H9 (cell line): Measurements from ENCODE around the gene OTOS. TPM values are rescaled to one million over a fixed set of nuclear protein-coding genes. Genes with fewer than 3 reads are reported as not detected.
A peak's percentile ranks its signal among the peaks of the same experiment; 100 is the strongest.

ENCODE experiments used
- DNase-seq: peaks from one replicate; pipeline ENCODE4 v3.0.0-alpha.2; 2017
- H2AFZ ChIP-seq: one replicate; pipeline ENCODE4 v1.6.1; 2013; ENCODE audit warnings: mild to moderate bottlenecking, low read length, control low read depth, moderate library complexity
- H2AK5ac ChIP-seq: 2 replicates; pipeline ENCODE4 v1.6.1; 2013; ENCODE audit warnings: low read length, control low read depth, mixed read lengths; ENCODE audit not compliant: insufficient read length
- H2BK120ac ChIP-seq: one replicate; pipeline ENCODE4 v1.6.1; 2013; ENCODE audit warnings: low read depth, mild to moderate bottlenecking, low read length, control low read depth, inconsistent platforms; ENCODE audit not compliant: poor library complexity, severe bottlenecking
- H2BK12ac ChIP-seq: 2 replicates; pipeline ENCODE4 v1.6.1; 2013; ENCODE audit warnings: low read length, control low read depth, mixed read lengths, low read depth; ENCODE audit not compliant: insufficient read length
- H2BK15ac ChIP-seq: 2 replicates; pipeline ENCODE4 v1.6.1; 2013; ENCODE audit warnings: low read depth, low read length, control low read depth
- H2BK20ac ChIP-seq: one replicate; pipeline ENCODE4 v1.6.1; 2013; ENCODE audit warnings: low read depth, mild to moderate bottlenecking, low read length, control low read depth, inconsistent platforms; ENCODE audit not compliant: poor library complexity, severe bottlenecking
- H2BK5ac ChIP-seq: 2 replicates; pipeline ENCODE4 v1.6.1; 2013; ENCODE audit warnings: low read length, control low read depth, mixed read lengths; ENCODE audit not compliant: insufficient read length
- H3K14ac ChIP-seq: 2 replicates; pipeline ENCODE4 v1.6.1; 2013; ENCODE audit warnings: low read length, control low read depth; ENCODE audit not compliant: insufficient read depth
- H3K18ac ChIP-seq: 2 replicates; pipeline ENCODE4 v1.6.1; 2013; ENCODE audit warnings: low read depth, mild to moderate bottlenecking, mixed read lengths, low read length, control low read depth; ENCODE audit not compliant: insufficient read length
- H3K23ac ChIP-seq: 2 replicates; pipeline ENCODE4 v1.6.1; 2013; ENCODE audit warnings: low read length, control low read depth, mixed read lengths, low read depth; ENCODE audit not compliant: insufficient read length
- H3K23me2 ChIP-seq: 2 replicates; pipeline ENCODE4 v1.6.1; 2013; ENCODE audit warnings: low read depth, mild to moderate bottlenecking, mixed read lengths, low read length, control low read depth; ENCODE audit not compliant: insufficient read length, poor library complexity, severe bottlenecking
- H3K27ac ChIP-seq: 2 replicates; pipeline ENCODE4 v1.5.1; 2013; ENCODE audit warnings: low read length, control low read depth, mixed read lengths, low read depth; ENCODE audit not compliant: insufficient read length
- H3K27me3 ChIP-seq: 2 replicates; pipeline ENCODE4 v1.6.1; 2013; ENCODE audit warnings: low read length, control low read depth, inconsistent platforms; ENCODE audit not compliant: insufficient read depth
- H3K4ac ChIP-seq: 2 replicates; pipeline ENCODE4 v1.6.1; 2013; ENCODE audit warnings: low read depth, mild to moderate bottlenecking, control low read depth, inconsistent platforms, low read length, moderate library complexity
- H3K4me1 ChIP-seq: 2 replicates; pipeline ENCODE4 v1.6.1; 2013; ENCODE audit warnings: low read length, control low read depth, inconsistent platforms; ENCODE audit not compliant: insufficient read depth
- H3K4me2 ChIP-seq: 2 replicates; pipeline ENCODE4 v1.6.1; 2013; ENCODE audit warnings: low read length, control low read depth, mixed read lengths; ENCODE audit not compliant: insufficient read length, insufficient read depth
- H3K56ac ChIP-seq: 2 replicates; pipeline ENCODE4 v1.6.1; 2013; ENCODE audit warnings: low read depth, mild to moderate bottlenecking, mixed read lengths, low read length, control low read depth; ENCODE audit not compliant: insufficient read length
- H3K79me1 ChIP-seq: 2 replicates; pipeline ENCODE4 v1.6.1; 2013; ENCODE audit warnings: low read depth, mild to moderate bottlenecking, moderate library complexity, low read length, control low read depth, inconsistent platforms; ENCODE audit not compliant: insufficient read depth, poor library complexity, severe bottlenecking
- H3K79me2 ChIP-seq: 2 replicates; pipeline ENCODE4 v1.6.1; 2013; ENCODE audit warnings: low read length, control low read depth, inconsistent platforms; ENCODE audit not compliant: insufficient read depth
- H3K9ac ChIP-seq: 2 replicates; pipeline ENCODE4 v1.6.1; 2013; ENCODE audit warnings: low read length, control low read depth, mixed read lengths; ENCODE audit not compliant: insufficient read length; ENCODE audit errors: extremely low read depth
- H3K9me3 ChIP-seq: one replicate; pipeline ENCODE4 v1.6.1; 2013; ENCODE audit warnings: low read depth, low read length, inconsistent platforms; ENCODE audit not compliant: control insufficient read depth
- H3T11ph ChIP-seq: one replicate; pipeline ENCODE4 v1.6.1; 2013; ENCODE audit warnings: mild to moderate bottlenecking, low read length, control low read depth, inconsistent platforms
- H4K20me1 ChIP-seq: one replicate; pipeline ENCODE4 v1.6.1; 2013; ENCODE audit not compliant: control insufficient read depth, insufficient read length, insufficient read depth
- H4K5ac ChIP-seq: 2 replicates; pipeline ENCODE4 v1.6.1; 2013; ENCODE audit warnings: low read depth, mild to moderate bottlenecking, mixed read lengths, low read length, control low read depth; ENCODE audit not compliant: insufficient read length
- H4K8ac ChIP-seq: replicated peaks from 2 replicates; pipeline ENCODE4 v1.6.1; 2013; ENCODE audit warnings: low read length, control low read depth, mixed read lengths, low read depth; ENCODE audit not compliant: insufficient read length
- H4K91ac ChIP-seq: 2 replicates; pipeline ENCODE4 v1.6.1; 2013; ENCODE audit warnings: low read depth, mild to moderate bottlenecking, moderate library complexity, mixed read lengths, low read length, control low read depth; ENCODE audit not compliant: insufficient read length
- H3K27ac Mint-ChIP-seq, 3 experiments: 2 replicates in 2 of 3; 3 replicates in 1 of 3; pipeline ENCODE4 v1.8.0; 2020 to 2021; ENCODE audit warnings: mixed read lengths in 3 of 3, mild to moderate bottlenecking in 1 of 3, moderate library complexity in 1 of 3
- H3K27me3 Mint-ChIP-seq: 2 replicates; pipeline ENCODE4 v1.8.0; 2021; ENCODE audit warnings: low read depth, mild to moderate bottlenecking, moderate library complexity, mixed read lengths
- H3K36me3 Mint-ChIP-seq, 3 experiments: 2 replicates in 2 of 3; 3 replicates in 1 of 3; pipeline ENCODE4 v1.8.0; 2020 to 2021; ENCODE audit warnings: low read depth in 3 of 3, mixed read lengths in 3 of 3; ENCODE audit not compliant: insufficient read depth in 1 of 3
- H3K4me1 Mint-ChIP-seq, 2 experiments: 2 replicates each; pipeline ENCODE4 v1.8.0; 2020; ENCODE audit warnings: mixed read lengths in 2 of 2
- H3K4me3 Mint-ChIP-seq, 2 experiments: 2 replicates in 1 of 2; 3 replicates in 1 of 2; pipeline ENCODE4 v1.8.0; 2020 to 2021; ENCODE audit warnings: mild to moderate bottlenecking in 2 of 2, mixed read lengths in 2 of 2, moderate library complexity in 1 of 2
- H3K9me3 Mint-ChIP-seq, 2 experiments: 2 replicates in 1 of 2; 3 replicates in 1 of 2; pipeline ENCODE4 v1.8.0; 2020; ENCODE audit warnings: mild to moderate bottlenecking in 2 of 2, mixed read lengths in 2 of 2, moderate library complexity in 1 of 2
- CTCF ChIP-seq: fragments of 200-600 bp; sonication (generic); conservative IDR thresholded peaks from 3 replicates; pipeline ENCODE4 v1.8.0; 2021; ENCODE audit warnings: antibody characterized with exemption, mild to moderate bottlenecking
- WGBS: extraction: QIAGEN DNeasy Blood & Tissue Kit; methylation state at CpG from one replicate; pipeline ENCODE4 v1.1.7; 2013; ENCODE audit warnings: missing lambda C conversion rate, low lambda C conversion rate, mixed read lengths; ENCODE audit not compliant: insufficient read length; ENCODE audit errors: extremely low coverage; 5-methylcytosine and 5-hydroxymethylcytosine counted together
- total RNA-seq: library from RNA; stranded (reverse); gene quantifications from 2 replicates; pipeline ENCODE4 v1.2.1, GENCODE V29; 2021

The OTOS gene
- total RNA-seq, 1 experiment from 2014 or later, result not detected

- Mint-ChIP-seq H3K36me3 (peaks cover 0 to 5% (median 0%) of the 10 kb centered on the region in 3 experiments; a peak in 1 of 7 replicates), H3K4me3 (peak overlapping the region; percentile 64 to 79), H3K27me3 (peaks cover 56% of the 10 kb centered on the region), H3K27ac (no peak overlapping the region), H3K4me1 (peaks cover 12 to 13% of the 10 kb centered on the region in 2 experiments), H3K9me3 (peaks cover 9 to 16% of the 10 kb centered on the region in 2 experiments)
- H3K14ac ChIP-seq, result no peak overlapping the region; the same call in 1 of the 2 replicates
- no peak overlapping the region for H3K9ac ChIP-seq
- no peaks in the 10 kb centered on the region for H3K79me2 ChIP-seq
- H4K91ac ChIP-seq, result no peak overlapping the region
- H2AFZ ChIP-seq, result no peak overlapping the region
- WGBS, result no CpG with 5 or more reads among the region's 43 CpGs
- no peak overlapping the region for H2AK5ac ChIP-seq
- H3K79me1 ChIP-seq, result no peaks in the 10 kb centered on the region
- peak overlapping the region; percentile 62 for H3K4me2 ChIP-seq
- no peaks in the 10 kb centered on the region for H3K4me1 ChIP-seq
- H3K56ac ChIP-seq, result no peak overlapping the region
- H3K9me3 ChIP-seq, result no peaks in the 10 kb centered on the region
- no peak overlapping the region for H4K8ac ChIP-seq
- H2BK20ac ChIP-seq, result no peak overlapping the region
- H4K5ac ChIP-seq, result no peak overlapping the region
- no peak overlapping the region for H2BK15ac ChIP-seq
- no peak overlapping the region for H2BK5ac ChIP-seq
- no peaks in the 10 kb centered on the region for H3K27me3 ChIP-seq
- H3K27ac ChIP-seq, result no peak overlapping the region
- no peaks in the 10 kb centered on the region for H4K20me1 ChIP-seq
- TF ChIP-seq CTCF, result no peak
- H3K23me2 ChIP-seq, result peaks cover 6% of the 10 kb centered on the region
- no peak overlapping the region for H3K4ac ChIP-seq
- H3K18ac ChIP-seq, result no peak overlapping the region
- H2BK12ac ChIP-seq, result no peak overlapping the region
- H3K23ac ChIP-seq, result no peak overlapping the region
- no peak overlapping the region for H2BK120ac ChIP-seq
- peak; percentile 74 for DNase-seq
- no peak overlapping the region for H3T11ph ChIP-seq
Observed at GRCh38 chr2:240095556-240096523, 44.6 kb downstream of the OTOS start.
